GM21381 (cell line): ENCODE results near the gene GABPB2.

ENCODE experiments used
- ATAC-seq: cut with Tn5 transposase; IDR thresholded peaks from one replicate; pipeline ENCODE4 v1.9.1; 2021; ENCODE audit warnings: mild to moderate bottlenecking, moderate library complexity; ENCODE audit not compliant: unreplicated experiment

GABPB2 gene

GRCh38 chr1:151158326-151158725 is 87.8 kb downstream of the GABPB2 start:
- no peak for ATAC-seq

- ATAC-seq: no peak
Observed at GRCh38 chr1:151158751-151159251, 88.2 kb downstream of the GABPB2 start.

DNA sequence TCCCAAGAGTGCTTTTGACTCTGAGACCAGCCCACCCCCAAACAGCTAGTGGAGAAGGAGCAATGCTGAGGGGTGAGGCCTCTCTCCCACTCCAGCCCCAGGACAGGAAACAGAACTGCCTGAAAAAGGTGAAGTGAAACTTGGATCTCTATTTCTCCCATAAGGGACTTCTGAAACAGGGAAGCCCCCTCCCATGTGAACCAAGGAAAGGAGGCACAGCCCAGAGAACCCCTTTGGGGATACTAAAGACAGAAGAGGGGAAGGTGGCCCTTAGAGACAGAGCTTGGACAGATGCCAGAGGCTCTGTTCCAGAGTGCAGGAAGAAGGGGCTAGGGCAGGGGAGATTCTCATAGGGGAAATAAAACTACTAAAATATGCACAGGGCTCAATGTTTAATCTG is 88.8 kb downstream of the GABPB2 start:
- ATAC-seq: no peak

DNA sequence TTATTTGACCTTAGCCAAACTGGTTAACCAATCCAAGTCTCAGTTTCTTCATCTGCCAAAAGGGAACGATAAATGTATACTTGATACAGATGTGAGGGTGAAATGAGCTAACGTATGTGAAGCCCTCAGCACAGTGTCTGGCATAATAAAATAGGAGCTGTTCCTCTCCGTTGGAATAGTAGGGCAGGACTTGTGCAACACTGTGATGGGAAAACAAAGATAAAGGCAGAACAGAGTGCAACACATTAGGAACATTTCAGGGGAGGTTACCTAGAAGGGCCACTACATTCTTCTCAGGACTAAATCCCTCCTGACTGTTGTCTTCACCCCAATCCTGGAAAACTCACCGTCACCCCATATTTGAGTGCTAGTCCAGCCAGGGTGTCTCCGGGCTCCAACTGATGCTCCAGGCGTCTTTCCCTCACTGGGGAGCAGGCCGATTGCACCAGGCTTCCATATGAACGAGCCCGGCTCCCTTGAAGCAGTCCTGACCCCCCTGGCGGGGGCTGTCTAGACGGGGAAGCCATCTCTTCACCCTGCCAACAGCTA is 94.2 kb downstream of the GABPB2 start:
- ATAC-seq: no peak

- ATAC-seq: no peak
Observed at GRCh38 chr1:151165281-151165737, 94.7 kb downstream of the GABPB2 start.

- peak; percentile 89 for ATAC-seq
Observed at GRCh38 chr1:151165738-151166504, 95.4 kb downstream of the GABPB2 start, which contains the start of the genes LYSMD1 and SCNM1. TSS of gene LYSMD1 (minus strand) at chr1:151165902. CDS start at chr1:151165258, 644 bp downstream. TSS of gene SCNM1 (plus strand) at chr1:151166144. CDS start at chr1:151166153, 9 bp downstream.

- peak; percentile 3 for ATAC-seq
Observed at GRCh38 chr1:151166505-151166956, 96.0 kb downstream of the GABPB2 start.

DNA sequence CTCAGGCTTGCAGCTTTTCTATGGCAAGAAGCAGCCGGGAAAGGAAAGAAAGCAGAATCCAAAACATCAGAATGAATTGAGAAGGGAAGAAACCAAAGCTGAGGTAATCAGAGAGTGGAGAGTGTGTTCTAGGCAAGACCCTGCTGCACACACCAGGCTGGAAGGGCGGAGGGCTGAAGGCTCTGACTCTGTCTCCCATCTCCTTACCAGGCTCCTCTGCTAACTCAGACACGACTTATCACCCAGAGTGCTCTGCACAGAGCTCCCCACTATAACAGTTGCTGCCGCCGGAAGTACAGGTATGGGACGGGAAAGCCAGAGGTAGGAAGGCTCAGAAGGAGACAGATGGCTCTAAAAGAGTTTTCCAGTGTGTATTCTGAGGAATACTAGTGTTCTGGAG is 96.6 kb downstream of the GABPB2 start:
- ATAC-seq: no peak

GRCh38 chr1:151171190-151171589 is 100.6 kb downstream of the GABPB2 start:
- ATAC-seq: no peak
